ENCODE results near the gene ZNF497. TPM values are rescaled to one million over a fixed set of nuclear protein-coding genes. Genes with fewer than 3 reads are reported as not detected.

ZNF497 gene
- total and polyA plus RNA-seq, 2 donors (not counting 1 experiment from before 2014, with no cell fraction given) = 0.03 to 2.5 TPM

- Histone ChIP-seq H3K27ac (ENCODE audit: insufficient read depth, low read length) (no peak overlapping the region), H3K79me2 (ENCODE audit: control insufficient read depth, insufficient read depth, low read length) (peaks cover 11% of the 10 kb centered on the region), H2AFZ (ENCODE audit: low read length) (no peak overlapping the region), H4K20me1 (ENCODE audit: control insufficient read depth, extremely low read depth, insufficient read depth, low read length) (no peaks in the 10 kb centered on the region), H3K27me3 (ENCODE audit: control insufficient read depth, insufficient read depth, low read length) (no peaks in the 10 kb centered on the region), H3K9me3 (ENCODE audit: control insufficient read depth, insufficient read depth, low read depth, low read length) (no peaks in the 10 kb centered on the region), H3K36me3 (ENCODE audit: control insufficient read depth, insufficient read depth, low read length) (peaks cover 21% of the 10 kb centered on the region), H3K4me3 (replicated peaks in 1 of 4; ENCODE audit: control extremely low read depth in 1 of 4, insufficient read depth in 1 of 4, low read depth in 3 of 4, low read length in 4 of 4) (no peak overlapping the region), H3K4me1 (ENCODE audit: control insufficient read depth, extremely low read depth, insufficient read depth, low read length) (no peaks in the 10 kb centered on the region), H3K4me2 (ENCODE audit: extremely low read depth, insufficient read depth, low read length) (no peak overlapping the region), H3K9ac (ENCODE audit: insufficient read depth, low read length) (no peak overlapping the region)
- no peak for TF ChIP-seq EZH2 (IDR thresholded peaks at IDR 0.05; ENCODE audit: low read length, missing control alignments)
- TF ChIP-seq CTCF (conservative IDR thresholded peaks at IDR 0.05 in 1 of 2, IDR thresholded peaks at IDR 0.05 in 1 of 2; ENCODE audit: low read depth in 1 of 2, low read length in 2 of 2) = no peak
- no peak for DNase-seq (ENCODE audit: low read depth in 2 of 2)
These were observed 32.3 kb upstream of the ZNF497 start for GRCh38 chr19:58394821-58395219.

- Histone ChIP-seq H3K36me3 (ENCODE audit: control insufficient read depth, insufficient read depth, low read length) (peaks cover 21% of the 10 kb centered on the region), H3K4me3 (replicated peaks in 1 of 4; ENCODE audit: control extremely low read depth in 1 of 4, insufficient read depth in 1 of 4, low read depth in 3 of 4, low read length in 4 of 4) (no peak overlapping the region), H3K9ac (ENCODE audit: insufficient read depth, low read length) (no peak overlapping the region), H3K27me3 (ENCODE audit: control insufficient read depth, insufficient read depth, low read length) (no peaks in the 10 kb centered on the region), H3K4me1 (ENCODE audit: control insufficient read depth, extremely low read depth, insufficient read depth, low read length) (no peaks in the 10 kb centered on the region), H3K9me3 (ENCODE audit: control insufficient read depth, insufficient read depth, low read depth, low read length) (no peaks in the 10 kb centered on the region), H3K79me2 (ENCODE audit: control insufficient read depth, insufficient read depth, low read length) (peaks cover 18% of the 10 kb centered on the region), H2AFZ (ENCODE audit: low read length) (no peak overlapping the region), H4K20me1 (ENCODE audit: control insufficient read depth, extremely low read depth, insufficient read depth, low read length) (no peaks in the 10 kb centered on the region), H3K4me2 (ENCODE audit: extremely low read depth, insufficient read depth, low read length) (no peak overlapping the region), H3K27ac (ENCODE audit: insufficient read depth, low read length) (no peak overlapping the region)
- TF ChIP-seq EZH2 (IDR thresholded peaks at IDR 0.05; ENCODE audit: low read length, missing control alignments) = no peak
- no peak for TF ChIP-seq CTCF (conservative IDR thresholded peaks at IDR 0.05 in 1 of 2, IDR thresholded peaks at IDR 0.05 in 1 of 2; ENCODE audit: low read depth in 1 of 2, low read length in 2 of 2)
- no peak for DNase-seq (ENCODE audit: low read depth in 2 of 2)
These were observed 31.1 kb upstream of the ZNF497 start for GRCh38 chr19:58393725-58394033.

GRCh38 chr19:58392945-58393724 lies 30.6 kb upstream of the ZNF497 start:
- Histone ChIP-seq H3K9ac (ENCODE audit: insufficient read depth, low read length) (no peak overlapping the region), H3K4me3 (replicated peaks in 1 of 4; ENCODE audit: control extremely low read depth in 1 of 4, insufficient read depth in 1 of 4, low read depth in 3 of 4, low read length in 4 of 4) (no peak overlapping the region), H3K27me3 (ENCODE audit: control insufficient read depth, insufficient read depth, low read length) (no peaks in the 10 kb centered on the region), H2AFZ (ENCODE audit: low read length) (no peak overlapping the region), H3K36me3 (ENCODE audit: control insufficient read depth, insufficient read depth, low read length) (peaks cover 23% of the 10 kb centered on the region), H3K4me1 (ENCODE audit: control insufficient read depth, extremely low read depth, insufficient read depth, low read length) (peaks cover 3% of the 10 kb centered on the region), H4K20me1 (ENCODE audit: control insufficient read depth, extremely low read depth, insufficient read depth, low read length) (no peaks in the 10 kb centered on the region), H3K9me3 (ENCODE audit: control insufficient read depth, insufficient read depth, low read depth, low read length) (no peaks in the 10 kb centered on the region), H3K27ac (ENCODE audit: insufficient read depth, low read length) (no peak overlapping the region), H3K4me2 (ENCODE audit: extremely low read depth, insufficient read depth, low read length) (no peak overlapping the region), H3K79me2 (ENCODE audit: control insufficient read depth, insufficient read depth, low read length) (peaks cover 23% of the 10 kb centered on the region)
- DNase-seq (ENCODE audit: low read depth in 2 of 2) = no peak
- TF ChIP-seq CTCF (conservative IDR thresholded peaks at IDR 0.05 in 1 of 2, IDR thresholded peaks at IDR 0.05 in 1 of 2; ENCODE audit: low read depth in 1 of 2, low read length in 2 of 2) (no peak), EZH2 (IDR thresholded peaks at IDR 0.05; ENCODE audit: low read length, missing control alignments) (no peak)

All from fibroblast of lung (primary cell).